Putamen (tissue), 1 donor: ENCODE measurements around the gene ASB8.
"Not testable (repeated sequence)": the region's sequence is repeated elsewhere in the genome, so short reads cannot be mapped to it uniquely, and the experiment has no call there.

ENCODE experiments used
- DNase-seq: peaks from one replicate; pipeline ENCODE4 v3.0.0-alpha.2; 2016; ENCODE audit warnings: low spot score

ASB8 gene

DNA sequence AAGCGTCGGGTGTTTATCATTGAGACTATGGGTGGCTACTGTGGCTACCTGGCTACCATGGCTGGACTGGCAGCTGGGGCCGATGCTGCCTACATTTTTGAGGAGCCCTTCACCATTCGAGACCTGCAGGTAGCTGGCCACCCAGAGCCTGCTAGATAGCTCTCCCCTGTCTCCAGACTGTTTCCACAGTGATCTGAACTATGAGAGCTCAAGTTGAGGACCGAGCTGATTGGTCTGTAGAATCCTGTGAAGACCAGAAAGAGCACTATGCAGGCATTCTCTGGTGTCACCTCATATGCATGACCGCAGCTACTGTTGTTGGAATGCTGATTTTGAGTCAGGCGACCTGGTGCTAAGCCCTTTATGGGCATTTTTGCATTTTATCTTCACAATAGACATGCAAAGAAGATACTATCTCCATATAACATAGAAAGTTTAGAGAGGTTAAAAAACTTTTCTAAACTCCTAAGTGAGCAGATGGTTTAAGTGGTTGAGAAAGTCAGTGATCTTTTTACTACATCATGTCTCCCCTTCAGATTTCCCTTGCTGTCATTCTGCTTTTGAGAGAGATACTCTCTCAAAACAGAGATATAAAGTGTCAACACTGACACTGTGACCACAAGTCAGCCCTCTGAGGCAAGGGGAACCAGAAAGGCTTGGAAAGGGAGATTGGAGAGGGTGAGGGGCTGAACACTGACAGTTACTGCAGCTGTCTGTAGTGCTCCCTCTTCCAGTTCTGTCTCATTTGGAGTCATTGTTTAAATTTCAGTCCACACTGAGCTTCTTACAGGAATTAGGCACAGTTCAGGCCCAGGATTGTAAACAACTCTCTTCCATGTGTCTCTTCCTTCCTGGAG is 14.3 kb downstream of the ASB8 start:
- DNase-seq: no peak

DNA sequence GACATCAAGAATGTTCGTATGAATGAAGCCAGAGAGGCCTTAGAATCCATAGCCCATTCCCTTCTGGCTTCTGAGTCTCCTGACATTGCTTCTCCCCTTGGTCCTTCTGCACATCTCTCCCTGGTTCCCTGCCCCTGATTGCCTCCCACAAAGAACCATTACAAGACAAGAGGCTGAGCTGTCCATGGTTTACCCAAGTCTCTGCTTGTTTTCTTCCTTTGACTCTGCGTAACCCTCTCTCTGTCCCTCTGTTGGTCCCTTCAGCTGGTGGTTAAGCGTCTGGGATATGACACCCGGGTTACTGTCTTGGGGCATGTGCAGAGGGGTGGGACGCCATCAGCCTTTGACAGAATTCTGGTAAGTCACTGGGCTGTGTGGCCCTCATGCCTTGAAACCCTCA is 22.3 kb downstream of the ASB8 start:
- no peak for DNase-seq

DNA sequence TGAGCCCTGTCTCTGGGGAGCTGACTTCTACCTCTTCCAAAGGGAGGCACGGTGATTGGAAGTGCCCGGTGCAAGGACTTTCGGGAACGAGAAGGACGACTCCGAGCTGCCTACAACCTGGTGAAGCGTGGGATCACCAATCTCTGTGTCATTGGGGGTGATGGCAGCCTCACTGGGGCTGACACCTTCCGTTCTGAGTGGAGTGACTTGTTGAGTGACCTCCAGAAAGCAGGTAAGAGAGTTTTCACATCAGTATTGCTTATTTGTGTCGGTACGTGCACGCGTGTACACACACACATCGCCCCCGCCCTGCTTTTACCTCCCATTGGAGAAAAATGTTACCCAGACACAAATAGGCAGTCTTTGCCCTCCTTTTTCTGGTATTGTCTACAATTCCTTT is 24.5 kb downstream of the ASB8 start:
- no peak for DNase-seq

DNA sequence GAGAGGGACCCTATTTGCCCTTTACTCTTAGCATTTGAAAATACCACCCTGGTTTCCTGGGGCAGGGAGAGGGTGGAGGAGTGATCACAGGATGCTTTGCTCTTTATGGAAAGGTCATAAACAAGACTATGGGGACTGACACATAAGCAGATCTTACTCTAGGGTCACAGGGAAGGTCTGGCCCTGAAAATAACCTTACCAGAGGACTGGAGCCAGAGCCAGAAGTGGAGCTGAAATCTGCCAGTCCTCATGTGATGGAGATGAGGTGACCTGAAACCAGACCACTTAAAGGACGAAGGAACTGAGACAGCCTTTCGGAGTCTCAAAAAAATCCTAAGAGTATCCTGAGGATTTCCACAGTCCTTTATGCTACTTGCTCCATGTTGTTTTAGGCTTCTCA is 25.8 kb downstream of the ASB8 start:
- no peak for DNase-seq

DNA sequence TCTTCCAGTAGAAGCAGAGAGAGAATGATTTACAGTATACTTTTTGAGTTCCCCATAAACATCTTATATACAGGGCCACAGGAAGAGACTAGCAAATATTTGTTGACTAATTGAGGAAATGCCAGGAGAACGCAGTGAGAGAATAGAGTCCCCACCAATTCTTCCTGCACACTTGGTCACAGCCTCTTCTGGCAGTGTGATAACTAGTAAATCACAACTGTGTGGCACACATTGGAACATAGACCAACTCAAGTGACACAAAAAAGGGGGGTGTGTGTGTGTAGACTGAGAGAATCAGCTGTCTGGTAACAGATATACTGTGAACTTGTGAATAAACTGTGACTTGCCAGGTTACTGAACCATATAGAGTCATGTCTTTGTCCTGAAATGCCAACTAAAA is 27.9 kb downstream of the ASB8 start:
- no peak for DNase-seq

DNA sequence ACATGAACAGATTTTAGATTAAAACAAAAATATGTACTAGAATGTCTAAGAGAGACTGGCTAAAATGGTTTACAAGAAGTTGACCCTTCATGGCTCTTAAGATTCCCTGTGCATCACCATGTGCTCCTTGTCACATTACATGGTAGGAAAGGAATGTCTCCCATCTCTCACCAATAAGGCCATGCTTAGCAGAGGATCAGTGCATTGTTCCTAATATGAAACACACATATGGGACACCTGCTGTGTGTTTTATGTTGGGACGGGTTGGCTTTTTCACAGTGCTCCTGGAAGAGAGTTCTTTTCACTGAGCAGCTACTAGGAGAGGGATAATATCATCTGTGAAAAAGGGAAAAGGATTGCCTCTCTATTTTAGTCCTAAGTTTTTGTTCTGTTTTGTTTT is 28.5 kb downstream of the ASB8 start:
- DNase-seq: no peak

DNA sequence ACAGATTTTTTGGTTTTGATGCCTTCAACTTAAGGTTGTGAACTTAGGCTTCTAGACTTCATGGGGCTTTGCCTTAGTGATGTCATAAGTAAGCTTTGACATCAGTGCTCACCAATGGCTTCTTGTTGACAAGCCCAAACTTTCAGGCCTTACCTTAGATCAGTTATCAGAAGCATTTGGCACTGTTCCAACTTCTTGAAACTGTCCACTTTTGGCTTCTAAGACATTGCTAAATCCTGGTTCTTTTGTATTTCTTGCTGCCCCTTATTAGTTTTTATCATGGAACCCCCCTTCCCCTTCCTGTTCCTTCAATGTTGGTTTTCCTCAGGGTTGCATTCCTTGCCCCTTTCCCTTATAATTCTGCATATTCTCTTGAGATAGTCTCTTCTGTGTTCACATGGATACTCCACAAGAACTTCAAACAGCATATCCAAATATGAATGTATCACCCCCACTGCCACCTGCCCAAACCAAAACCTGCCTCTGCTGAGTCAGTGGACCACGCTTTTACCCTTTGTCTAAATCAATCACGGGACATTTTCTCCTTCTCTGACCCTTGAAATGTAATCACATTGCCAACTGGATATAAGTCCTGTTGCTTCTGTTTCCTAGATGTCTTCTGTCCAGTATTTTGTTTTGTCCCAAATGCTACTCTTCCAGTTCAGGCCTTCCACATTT is 30.2 kb downstream of the ASB8 start:
- DNase-seq: no peak

DNA sequence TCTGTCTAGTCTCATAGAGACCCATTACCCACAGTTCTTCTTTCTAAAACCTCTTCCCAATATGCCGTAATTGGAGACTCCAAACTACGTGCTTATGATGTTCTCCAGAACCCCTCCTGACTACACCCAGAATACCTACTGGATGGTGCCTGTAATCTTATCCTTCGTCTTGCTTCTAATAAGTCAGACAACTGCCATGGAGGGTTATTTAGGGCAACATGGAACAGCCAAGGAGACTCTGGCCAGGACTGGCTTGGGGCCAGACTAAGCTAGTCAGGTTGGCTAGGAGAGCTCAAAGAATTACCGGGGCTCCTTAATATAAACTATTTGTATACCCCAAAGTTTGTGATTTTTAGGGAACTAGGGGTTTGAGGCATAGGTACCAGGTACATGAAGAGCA is 31.3 kb downstream of the ASB8 start:
- no peak for DNase-seq

DNA sequence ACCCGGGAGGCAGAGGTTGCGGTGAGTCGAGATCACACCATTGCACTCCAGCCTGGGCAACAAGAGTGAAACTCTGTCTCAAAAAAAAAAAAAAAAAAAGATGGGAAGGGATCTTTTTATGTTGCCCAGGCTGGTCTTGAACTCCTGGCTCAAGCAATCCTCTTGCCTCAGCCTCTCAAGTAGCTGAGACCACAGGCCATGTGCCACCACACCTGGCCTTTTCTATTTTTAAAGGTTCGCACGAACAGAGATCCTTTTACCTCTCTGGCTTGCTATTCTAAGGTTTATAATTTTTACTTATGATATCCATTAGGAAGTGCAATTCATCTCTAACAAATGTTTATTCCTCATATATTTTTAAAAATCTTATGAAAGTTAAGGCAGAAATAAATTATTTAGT is 31.8 kb downstream of the ASB8 start:
- DNase-seq: not testable (repeated sequence)

DNA sequence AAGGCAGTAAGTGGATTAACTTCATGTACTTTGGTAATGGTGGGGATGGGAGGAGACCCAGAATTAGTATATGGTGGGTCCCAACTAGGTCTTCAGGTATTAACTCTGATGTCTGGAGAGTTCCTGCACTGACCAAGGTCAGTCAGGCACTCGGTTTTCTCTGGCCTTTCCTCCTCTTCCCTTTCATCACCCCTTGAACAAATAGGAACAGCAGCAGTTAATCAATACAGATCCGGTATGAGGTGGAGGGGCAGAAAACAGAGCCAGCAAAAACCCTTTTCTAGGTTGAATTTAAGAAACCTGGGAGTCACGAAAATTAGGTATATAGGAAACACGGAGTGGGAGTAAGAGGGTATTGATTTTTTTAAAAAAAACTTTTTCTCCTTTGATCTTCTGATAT is 34.1 kb downstream of the ASB8 start:
- DNase-seq: no peak

DNA sequence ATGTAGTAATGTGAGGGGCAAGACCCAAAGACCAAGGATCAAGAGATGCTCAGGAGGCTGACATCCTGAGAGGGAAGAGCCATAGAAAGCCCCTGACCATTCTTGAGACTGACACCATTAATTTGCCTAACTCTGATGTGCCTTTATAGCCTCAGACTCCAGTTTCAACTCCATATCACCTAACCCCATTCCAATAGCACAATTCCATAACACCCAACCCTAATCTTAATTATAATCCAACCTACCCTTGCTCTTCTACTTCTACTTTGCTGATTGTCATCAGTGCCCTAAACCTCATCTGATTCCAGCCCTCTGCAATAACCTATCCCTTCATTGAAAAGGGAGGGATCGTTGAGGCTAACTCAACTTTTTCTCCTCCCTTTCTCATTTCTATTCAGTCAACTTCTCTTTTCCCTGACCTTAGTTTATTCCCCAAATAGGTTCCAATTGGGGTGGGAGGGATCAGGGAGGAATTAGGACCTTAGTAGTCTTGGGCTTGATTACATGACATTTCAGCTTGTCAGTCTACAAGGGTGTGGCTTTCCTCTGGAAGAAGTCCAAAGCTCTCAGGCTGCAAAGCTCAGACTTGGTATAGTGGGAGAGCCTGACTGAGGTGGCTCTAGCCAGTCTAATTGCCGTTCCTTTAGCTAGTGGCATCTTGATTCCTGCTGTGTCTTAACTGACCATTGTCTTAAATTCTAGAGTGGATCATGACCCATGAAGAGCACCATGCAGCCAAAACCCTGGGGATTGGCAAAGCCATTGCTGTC is 35.1 kb downstream of the ASB8 start:
- DNase-seq: no peak

DNA sequence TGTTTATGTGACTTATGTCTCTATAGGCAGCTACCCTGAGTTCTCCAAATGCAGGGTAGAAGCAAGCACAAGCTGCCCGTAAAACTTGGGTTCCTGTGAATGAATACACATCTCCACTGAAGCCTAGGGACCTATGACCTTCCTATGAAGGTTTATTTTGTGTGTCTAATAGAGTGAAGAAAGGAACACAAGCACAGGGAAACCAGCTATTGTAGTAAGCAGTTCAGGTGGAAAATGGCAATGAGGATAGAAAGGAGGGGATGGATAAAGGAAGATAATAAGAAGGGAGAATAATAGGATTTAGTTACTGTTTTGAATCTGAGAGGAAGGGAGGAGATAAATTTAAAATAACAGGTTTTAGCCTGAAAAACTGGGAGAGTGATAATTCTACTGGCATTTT is 35.8 kb downstream of the ASB8 start:
- no peak for DNase-seq

DNA sequence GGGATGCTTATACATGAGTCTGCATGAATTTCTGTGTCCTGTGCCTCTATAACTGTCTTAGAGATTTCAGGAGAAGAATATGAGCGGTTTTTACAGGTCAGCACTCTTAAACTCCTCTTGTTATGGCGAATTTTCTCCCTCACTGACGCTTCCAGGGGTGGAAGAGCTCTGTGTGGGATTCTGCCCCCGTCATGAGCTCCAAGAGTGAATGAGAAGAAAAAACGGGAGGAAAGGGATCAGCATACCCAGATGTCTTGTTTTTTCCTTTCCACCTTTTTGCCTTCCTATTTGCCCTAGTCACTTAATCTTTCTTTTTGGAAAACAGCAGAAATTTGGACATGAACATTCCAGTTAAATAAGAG is 37.5 kb downstream of the ASB8 start:
- DNase-seq: peak; percentile 49

DNA sequence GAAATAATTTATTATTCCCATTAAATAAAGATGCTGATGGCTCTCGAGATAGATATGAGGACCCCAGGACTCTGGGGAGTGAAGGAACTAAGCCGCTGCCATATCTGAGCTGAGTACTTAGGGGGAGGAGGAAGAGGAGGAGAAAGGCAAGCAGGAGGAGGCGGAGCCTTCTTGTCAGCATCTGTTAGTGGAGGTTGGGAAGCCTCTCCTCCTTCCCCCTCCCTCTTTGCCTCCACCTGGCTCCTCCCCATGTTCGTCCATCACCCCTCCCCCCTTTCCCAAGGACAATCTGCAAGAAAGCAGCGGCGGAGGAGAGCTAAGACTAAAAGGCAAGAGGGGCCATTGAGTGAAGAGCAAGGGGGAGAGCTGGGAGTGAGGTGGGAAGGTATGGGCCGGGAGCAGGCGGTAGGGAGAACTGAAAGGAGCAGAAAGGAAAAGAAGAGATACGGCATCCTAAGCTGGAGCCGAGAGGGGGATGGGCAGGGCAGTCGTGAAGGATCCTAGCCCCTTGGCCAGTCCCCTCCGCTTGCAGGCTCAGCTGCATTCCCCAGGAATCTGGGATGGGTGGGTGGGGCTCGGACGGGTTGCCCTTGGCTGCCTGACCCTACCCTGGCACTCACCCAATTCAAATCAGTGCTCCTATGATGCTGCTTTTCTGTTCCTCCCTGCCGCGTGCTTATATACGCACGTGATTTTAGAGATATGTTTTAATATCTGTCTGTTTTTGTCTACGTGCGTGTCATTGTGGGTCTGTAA is 38.1 kb downstream of the ASB8 start, which contains the start of gene PFKM:
Gene PFKM (plus strand): TSS at position 287 of the 756 bp plus-strand sequence. CDS start 3,411 bp downstream, outside the sequence.
- DNase-seq: peak; percentile 87

DNA sequence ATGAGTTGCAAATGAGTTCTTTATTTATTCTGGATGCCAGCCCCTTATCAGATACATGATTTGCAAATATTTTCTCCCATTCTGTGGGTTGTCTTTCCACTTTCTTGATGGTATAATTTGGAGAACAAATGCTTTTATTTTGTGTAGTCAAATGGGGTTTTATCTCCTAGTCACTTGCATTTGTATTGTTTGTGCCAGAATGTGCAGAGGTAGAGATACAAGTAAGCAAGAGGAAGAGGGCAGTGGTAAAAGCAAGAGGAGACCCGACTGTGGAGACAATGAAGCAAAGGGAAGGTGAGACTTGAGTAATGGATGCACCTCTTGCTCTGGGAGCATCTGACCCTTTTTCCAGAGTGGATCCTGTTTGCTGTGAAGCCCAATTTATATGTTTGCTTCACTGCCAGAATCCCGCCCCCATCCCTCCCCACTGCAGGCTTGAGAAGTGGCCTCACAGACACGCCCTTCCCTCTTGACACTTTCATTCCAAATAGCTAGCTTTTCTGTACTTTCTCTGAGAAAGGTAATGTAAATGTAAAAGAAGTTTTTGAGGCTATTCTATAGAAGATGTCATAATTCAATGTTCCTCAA is 38.9 kb downstream of the ASB8 start:
- no peak for DNase-seq

DNA sequence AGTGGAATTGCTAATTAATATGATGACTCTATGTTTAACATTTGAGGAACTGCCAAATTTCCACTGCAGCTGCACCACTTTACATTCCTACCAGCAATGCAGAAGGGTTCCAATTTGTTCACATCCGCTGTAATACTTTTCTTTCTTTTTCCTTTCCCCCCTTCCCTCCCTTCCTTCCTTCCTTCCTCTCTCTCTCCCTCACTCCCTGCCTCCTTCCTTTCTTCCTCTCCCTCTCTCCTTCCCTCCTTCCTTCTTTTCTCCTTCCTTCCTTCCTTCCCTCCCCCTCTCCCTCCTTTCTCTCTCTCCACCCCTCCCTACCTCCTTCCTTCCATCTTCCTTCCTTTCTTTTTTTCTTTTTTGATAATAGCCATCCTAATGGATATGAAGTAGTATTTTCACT is 41.4 kb downstream of the ASB8 start:
- no peak for DNase-seq

DNA sequence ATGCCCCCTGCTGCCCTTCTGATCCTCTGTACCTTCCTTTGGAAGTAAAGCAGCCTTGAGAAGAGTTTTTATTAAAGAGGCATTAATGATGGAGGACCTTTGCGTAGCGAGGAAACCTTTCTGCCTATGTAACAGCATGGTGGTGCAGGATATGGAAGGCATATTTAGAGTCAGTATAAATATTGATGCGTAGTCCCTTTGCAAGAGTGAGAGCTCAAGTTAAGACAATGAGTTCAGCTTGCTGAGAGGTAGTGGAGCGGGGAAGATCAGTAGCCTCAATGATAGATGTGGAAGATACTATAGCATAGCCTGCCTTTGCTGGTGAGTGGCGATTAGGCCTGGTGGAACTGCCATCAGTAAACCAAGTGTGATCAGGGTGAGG is 46.0 kb downstream of the ASB8 start:
- not testable (repeated sequence) for DNase-seq

DNA sequence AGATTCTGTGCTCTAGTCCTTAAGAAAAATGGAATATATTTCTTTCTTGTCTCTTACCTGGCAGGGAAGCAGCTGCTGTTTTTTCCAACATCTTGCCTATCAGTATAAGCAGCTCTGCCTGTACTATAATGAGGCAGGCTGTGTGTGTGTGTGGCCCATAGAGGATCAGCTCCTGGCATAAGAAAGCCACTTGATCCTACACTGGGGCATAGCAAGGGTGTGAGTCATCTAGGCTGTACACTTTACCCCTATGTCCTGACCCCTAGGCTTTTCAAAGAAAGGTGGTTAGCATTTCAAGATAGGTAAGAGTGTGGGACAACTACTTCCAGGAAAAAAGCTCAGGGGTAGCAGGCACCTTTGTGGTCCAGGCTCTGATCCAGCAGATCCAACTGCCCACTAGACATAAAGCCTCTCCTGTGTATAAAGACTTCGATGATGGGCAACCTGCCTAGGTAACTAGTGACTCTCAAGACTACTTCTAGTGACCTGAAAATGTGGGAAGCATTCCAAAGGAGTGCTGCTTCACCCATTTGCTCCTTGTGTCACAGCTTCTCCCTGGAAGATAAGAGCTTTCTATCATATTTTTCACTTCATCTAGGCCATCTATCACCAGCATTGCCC is 46.5 kb downstream of the ASB8 start:
- DNase-seq: no peak

DNA sequence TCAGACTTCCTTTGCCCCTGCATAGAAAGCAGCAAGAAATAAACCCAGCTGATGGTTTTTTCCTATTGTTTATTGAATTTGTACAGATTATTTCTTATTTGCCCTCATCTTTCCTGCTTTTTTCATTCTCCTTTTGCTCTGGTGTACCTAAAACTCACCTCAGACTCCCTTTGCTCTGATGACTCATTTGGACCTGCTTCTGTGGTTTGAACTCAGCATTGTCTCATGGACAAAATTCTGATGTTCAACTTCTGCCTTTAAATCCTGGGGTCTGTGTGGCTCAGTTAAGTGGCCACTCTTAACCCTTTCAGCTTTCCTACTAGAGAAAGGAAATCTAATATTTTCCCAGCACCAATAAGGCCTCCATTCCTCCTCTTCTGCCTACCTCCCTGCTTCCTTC is 47.9 kb downstream of the ASB8 start:
- no peak for DNase-seq

DNA sequence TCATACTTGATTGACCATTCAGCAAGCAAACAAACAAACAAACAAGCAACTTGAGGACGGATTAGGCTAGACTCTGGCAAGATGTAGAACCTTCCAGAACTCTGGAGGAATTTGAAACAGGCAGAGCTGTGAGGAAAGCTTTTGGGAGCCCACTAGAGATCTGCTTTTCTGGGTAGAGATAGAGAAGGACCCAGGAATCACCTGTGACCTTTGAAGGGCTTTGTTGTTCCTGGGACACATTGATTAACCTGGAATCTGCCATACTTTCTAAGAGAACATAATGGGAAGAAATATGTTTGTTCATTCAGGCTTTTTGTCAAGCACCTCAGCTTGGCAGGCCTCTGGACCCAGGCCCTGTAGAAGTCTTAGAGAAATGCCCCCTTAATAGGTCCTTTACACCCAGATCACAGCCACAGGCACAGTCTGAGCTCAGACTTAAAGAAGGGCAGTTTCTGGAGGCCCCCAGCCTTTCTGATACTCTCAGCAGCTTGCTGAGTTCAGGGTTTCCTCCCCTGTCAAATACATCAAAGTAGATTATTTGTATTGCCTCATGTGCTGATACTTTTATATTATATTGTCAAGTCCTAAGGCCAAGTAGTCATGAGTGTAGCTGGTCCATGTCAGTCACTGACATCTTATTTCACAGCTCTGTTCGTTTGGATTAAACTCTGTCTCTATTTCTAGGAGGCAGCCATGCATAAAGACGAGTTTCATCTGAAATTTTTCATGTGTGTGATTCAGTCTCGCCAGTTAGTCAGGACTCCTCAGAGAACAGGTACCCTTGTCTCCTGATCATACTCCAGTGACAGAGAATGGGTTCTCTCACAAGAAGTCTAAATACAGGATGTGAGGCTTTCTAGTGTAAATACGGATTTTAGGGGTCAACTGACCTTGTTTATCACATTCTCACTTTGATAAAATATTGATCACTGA is 50.4 kb downstream of the ASB8 start:
- no peak for DNase-seq
